OCI-LY7 (cell line): Measurements from ENCODE around the gene ZNF526. TPM values are rescaled to one million over a fixed set of nuclear protein-coding genes. Genes with fewer than 3 reads are reported as not detected.

Experiments
- BruUV-seq: library from RNA; stranded (reverse); fragments of 400-500 nt; replicated peaks from 2 replicates; lab custom pipeline; 2021; lab: Mats Ljungman, UMichigan
- CTCF ChIA-PET: fragments of 300-600 bp; sonication (Branson Sonifier 250); formaldehyde crosslinking; loops from one replicate; lab custom pipeline; 2022; ENCODE audit warnings: antibody characterized with exemption; ENCODE audit not compliant: unreplicated experiment; lab: Charles Lee
- POLR2A ChIA-PET: fragments of 300-600 bp; sonication (Branson Sonifier 250); formaldehyde crosslinking; loops from one replicate; lab custom pipeline; 2022; ENCODE audit warnings: antibody characterized with exemption; lab: Charles Lee
- DNase-seq: peaks from one replicate; pipeline ENCODE4 v3.0.0-alpha.2; 2015; ENCODE audit warnings: low spot score
- H2AFZ ChIP-seq: fragments of 200-600 bp; sonication (generic), shearing (Covaris generic); 2 replicates; pipeline ENCODE4 v1.6.1; 2014; ENCODE audit warnings: mild to moderate bottlenecking, antibody characterized with exemption, low read length, moderate library complexity
- H3K27ac ChIP-seq: fragments of 200-600 bp; sonication (generic); 2 replicates; pipeline ENCODE4 v1.5.1; 2014; ENCODE audit warnings: mixed run types, low read depth, mild to moderate bottlenecking, moderate library complexity, low read length, inconsistent platforms; ENCODE audit not compliant: poor library complexity, severe bottlenecking
- H3K36me3 ChIP-seq: fragments of 200-600 bp; sonication (generic); 2 replicates; pipeline ENCODE4 v1.6.1; 2014; ENCODE audit warnings: mild to moderate bottlenecking, antibody characterized with exemption, low read length, moderate library complexity, mixed read lengths; ENCODE audit not compliant: insufficient read depth
- H3K4me1 ChIP-seq: fragments of 200-600 bp; sonication (generic); 2 replicates; pipeline ENCODE4 v1.5.1; 2014; ENCODE audit warnings: mild to moderate bottlenecking, low read length; ENCODE audit not compliant: insufficient read depth, poor library complexity, severe bottlenecking
- H3K4me2 ChIP-seq: fragments of 200-600 bp; sonication (generic); 2 replicates; pipeline ENCODE4 v1.6.1; 2014; ENCODE audit warnings: mild to moderate bottlenecking, low read length
- H3K4me3 ChIP-seq: fragments of 200-600 bp; sonication (generic); 2 replicates; pipeline ENCODE4 v1.5.1; 2014; ENCODE audit warnings: mild to moderate bottlenecking, low read depth, low read length; ENCODE audit not compliant: poor library complexity, severe bottlenecking
- H3K79me2 ChIP-seq: fragments of 200-600 bp; sonication (generic); 2 replicates; pipeline ENCODE4 v1.6.1; 2016; ENCODE audit warnings: low read depth, mild to moderate bottlenecking, low read length, moderate library complexity, mixed read lengths; ENCODE audit not compliant: insufficient read depth
- H3K9me2 ChIP-seq: fragments of 200-600 bp; sonication (generic); 2 replicates; pipeline ENCODE4 v1.6.1; 2016; ENCODE audit warnings: mild to moderate bottlenecking, low read length, mixed read lengths; ENCODE audit not compliant: insufficient read depth
- H3K9me3 ChIP-seq: fragments of 200-600 bp; sonication (generic); 2 replicates; pipeline ENCODE4 v1.6.1; 2014; ENCODE audit warnings: mild to moderate bottlenecking, mixed run types, low read length, mixed read lengths
- H4K20me1 ChIP-seq: fragments of 200-600 bp; sonication (generic); 2 replicates; pipeline ENCODE4 v1.6.1; 2014; ENCODE audit warnings: mild to moderate bottlenecking, antibody characterized with exemption, low read length, moderate library complexity, mixed read lengths; ENCODE audit not compliant: insufficient read depth
- EZH2phosphoT487 ChIP-seq: fragments of 200-600 bp; sonication (generic); IDR thresholded peaks from 2 replicates; pipeline ENCODE4 v1.6.1; 2018; ENCODE audit warnings: low read depth, borderline replicate concordance, mild to moderate bottlenecking, mixed run types, antibody characterized with exemption, low read length, moderate library complexity, mixed read lengths
- intact Hi-C: fragments of 100-400 bp; cut with micrococcal nuclease; formaldehyde crosslinking; loops from one replicate; pipeline ENCODE4 v1.10.0; 2022; ENCODE audit not compliant: unreplicated experiment
- total RNA-seq, 2 experiments: library from RNA; depleted of rRNA in 1 of 2; stranded (reverse); fragments of >200 nt in 1 of 2; shearing (Covaris generic) in 1 of 2; gene quantifications; 2 replicates each; pipeline ENCODE4 v1.2.3, GENCODE V29; 2014 to 2022
- TF ChIP-seq, protein P1 (sequence below): fragments of 200-600 bp; sonication (generic); conservative IDR thresholded peaks from 2 replicates; pipeline ENCODE4 v1.5.1; 2014; ENCODE audit warnings: mild to moderate bottlenecking, antibody characterized with exemption, low read length, moderate library complexity, mixed read lengths

The ZNF526 gene
- total RNA-seq, 2 experiments from 2014 or later, result 9.0 to 12.7 TPM

DNA sequence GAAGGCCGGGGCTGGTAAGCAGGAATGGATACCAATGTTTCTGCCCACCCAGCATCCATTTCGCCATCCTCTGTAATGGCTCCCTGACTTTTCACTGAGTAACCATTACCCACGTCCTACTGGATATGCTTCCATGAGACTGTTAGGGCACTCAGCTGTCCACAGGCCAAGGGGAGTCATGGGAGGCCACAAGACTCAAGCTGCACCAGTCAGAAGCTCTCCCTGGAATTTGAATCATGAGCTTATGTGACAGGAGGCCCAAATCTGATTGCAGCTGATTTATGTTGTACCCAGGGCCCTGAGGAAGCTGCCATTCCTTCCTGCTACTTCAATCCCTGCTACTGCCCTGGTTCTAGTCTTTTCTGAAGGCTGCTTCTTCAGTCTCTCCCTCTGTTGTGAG is 31.0 kb upstream of the ZNF526 start:
- Histone ChIP-seq H3K4me1 (peaks cover 15% of the 10 kb centered on the region), H3K27ac (no peak overlapping the region), H3K4me3 (no peak overlapping the region), H3K4me2 (no peak overlapping the region), H3K9me3 (no peaks in the 10 kb centered on the region), H3K36me3 (no peaks in the 10 kb centered on the region), H3K9me2 (no peaks in the 10 kb centered on the region), H3K79me2 (no peaks in the 10 kb centered on the region), H2AFZ (no peak overlapping the region), H4K20me1 (no peaks in the 10 kb centered on the region)
- BruUV-seq, result no TSS peak
- CTCF ChIA-PET, result no interaction called here
- no peak for TF ChIP-seq EZH2phosphoT487
- TF ChIP-seq, protein P1, sequence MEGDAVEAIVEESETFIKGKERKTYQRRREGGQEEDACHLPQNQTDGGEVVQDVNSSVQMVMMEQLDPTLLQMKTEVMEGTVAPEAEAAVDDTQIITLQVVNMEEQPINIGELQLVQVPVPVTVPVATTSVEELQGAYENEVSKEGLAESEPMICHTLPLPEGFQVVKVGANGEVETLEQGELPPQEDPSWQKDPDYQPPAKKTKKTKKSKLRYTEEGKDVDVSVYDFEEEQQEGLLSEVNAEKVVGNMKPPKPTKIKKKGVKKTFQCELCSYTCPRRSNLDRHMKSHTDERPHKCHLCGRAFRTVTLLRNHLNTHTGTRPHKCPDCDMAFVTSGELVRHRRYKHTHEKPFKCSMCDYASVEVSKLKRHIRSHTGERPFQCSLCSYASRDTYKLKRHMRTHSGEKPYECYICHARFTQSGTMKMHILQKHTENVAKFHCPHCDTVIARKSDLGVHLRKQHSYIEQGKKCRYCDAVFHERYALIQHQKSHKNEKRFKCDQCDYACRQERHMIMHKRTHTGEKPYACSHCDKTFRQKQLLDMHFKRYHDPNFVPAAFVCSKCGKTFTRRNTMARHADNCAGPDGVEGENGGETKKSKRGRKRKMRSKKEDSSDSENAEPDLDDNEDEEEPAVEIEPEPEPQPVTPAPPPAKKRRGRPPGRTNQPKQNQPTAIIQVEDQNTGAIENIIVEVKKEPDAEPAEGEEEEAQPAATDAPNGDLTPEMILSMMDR, result no peak
- DNase-seq, result no peak
- intact Hi-C loops, result no loop called here
- POLR2A ChIA-PET, result no interaction called here

DNA sequence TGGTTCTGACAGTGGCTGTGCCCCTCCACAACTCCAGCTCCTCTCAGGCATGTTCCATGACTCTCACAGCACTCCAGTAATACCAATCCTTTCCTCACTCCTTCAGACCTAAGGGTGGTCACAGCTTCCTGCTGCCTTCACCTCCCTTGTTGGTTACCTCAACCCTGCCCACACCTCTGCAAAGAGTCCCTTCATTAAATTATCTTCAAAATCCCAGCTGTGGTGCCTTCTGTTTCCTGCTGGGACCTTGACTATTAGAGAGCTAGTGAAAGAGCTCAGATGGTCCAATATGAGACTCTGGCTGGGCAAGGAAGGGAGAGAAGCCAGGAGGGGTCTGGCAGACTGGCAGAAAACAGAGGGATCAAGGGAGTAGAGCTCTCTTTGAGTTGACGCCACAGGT is 28.8 kb upstream of the ZNF526 start:
- ChIA-PET CTCF (no interaction called here), POLR2A (no interaction called here)
- Histone ChIP-seq H2AFZ (no peak overlapping the region), H3K27ac (no peak overlapping the region), H4K20me1 (no peaks in the 10 kb centered on the region), H3K9me3 (no peaks in the 10 kb centered on the region), H3K4me3 (no peak overlapping the region), H3K36me3 (peaks cover 5% of the 10 kb centered on the region; the same call in 1 of the 2 replicates), H3K79me2 (no peaks in the 10 kb centered on the region), H3K9me2 (no peaks in the 10 kb centered on the region), H3K4me2 (no peak overlapping the region), H3K4me1 (no peaks in the 10 kb centered on the region)
- DNase-seq, result no peak
- no TSS peak for BruUV-seq
- TF ChIP-seq, protein P1, result no peak
- no peak for TF ChIP-seq EZH2phosphoT487
- intact Hi-C loops, result no loop called here

DNA sequence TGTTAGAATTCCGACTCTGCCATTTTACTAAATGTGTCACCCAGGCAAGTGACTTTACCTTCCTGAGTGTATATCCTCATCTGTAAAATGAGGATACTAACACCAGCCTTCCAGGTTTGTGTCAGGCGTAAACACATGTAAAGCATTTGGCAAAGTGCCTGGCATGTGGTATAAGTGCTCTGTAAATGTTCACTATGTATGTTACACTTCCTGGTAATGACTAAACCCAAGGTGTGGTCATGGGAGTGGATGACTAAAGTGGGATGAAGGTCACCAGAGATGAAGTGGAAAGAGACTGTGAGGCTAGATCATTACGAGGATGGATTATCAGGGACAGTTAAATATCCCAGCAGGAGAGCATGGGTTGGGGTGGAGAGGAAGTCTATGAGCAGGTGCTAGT is 28.3 kb upstream of the ZNF526 start:
- H3K36me3 ChIP-seq, result peaks cover 10% of the 10 kb centered on the region
- H2AFZ ChIP-seq, result no peak overlapping the region
- no peaks in the 10 kb centered on the region for H4K20me1 ChIP-seq
- H3K4me1 ChIP-seq, result peaks cover under 1% of the 10 kb centered on the region
- POLR2A ChIA-PET, result no interaction called here
- H3K79me2 ChIP-seq, result no peaks in the 10 kb centered on the region
- DNase-seq, result no peak
- no peaks in the 10 kb centered on the region for H3K9me2 ChIP-seq
- no peak overlapping the region for H3K27ac ChIP-seq
- no peaks in the 10 kb centered on the region for H3K9me3 ChIP-seq
- CTCF ChIA-PET, result no interaction called here
- no peak overlapping the region for H3K4me3 ChIP-seq
- H3K4me2 ChIP-seq, result no peak overlapping the region
- no peak for TF ChIP-seq EZH2phosphoT487
- TF ChIP-seq, protein P1, result no peak
- BruUV-seq, result no TSS peak
- intact Hi-C loops, result no loop called here
